ENCODE data around the gene TRMT61A.

TRMT61A gene

DNA sequence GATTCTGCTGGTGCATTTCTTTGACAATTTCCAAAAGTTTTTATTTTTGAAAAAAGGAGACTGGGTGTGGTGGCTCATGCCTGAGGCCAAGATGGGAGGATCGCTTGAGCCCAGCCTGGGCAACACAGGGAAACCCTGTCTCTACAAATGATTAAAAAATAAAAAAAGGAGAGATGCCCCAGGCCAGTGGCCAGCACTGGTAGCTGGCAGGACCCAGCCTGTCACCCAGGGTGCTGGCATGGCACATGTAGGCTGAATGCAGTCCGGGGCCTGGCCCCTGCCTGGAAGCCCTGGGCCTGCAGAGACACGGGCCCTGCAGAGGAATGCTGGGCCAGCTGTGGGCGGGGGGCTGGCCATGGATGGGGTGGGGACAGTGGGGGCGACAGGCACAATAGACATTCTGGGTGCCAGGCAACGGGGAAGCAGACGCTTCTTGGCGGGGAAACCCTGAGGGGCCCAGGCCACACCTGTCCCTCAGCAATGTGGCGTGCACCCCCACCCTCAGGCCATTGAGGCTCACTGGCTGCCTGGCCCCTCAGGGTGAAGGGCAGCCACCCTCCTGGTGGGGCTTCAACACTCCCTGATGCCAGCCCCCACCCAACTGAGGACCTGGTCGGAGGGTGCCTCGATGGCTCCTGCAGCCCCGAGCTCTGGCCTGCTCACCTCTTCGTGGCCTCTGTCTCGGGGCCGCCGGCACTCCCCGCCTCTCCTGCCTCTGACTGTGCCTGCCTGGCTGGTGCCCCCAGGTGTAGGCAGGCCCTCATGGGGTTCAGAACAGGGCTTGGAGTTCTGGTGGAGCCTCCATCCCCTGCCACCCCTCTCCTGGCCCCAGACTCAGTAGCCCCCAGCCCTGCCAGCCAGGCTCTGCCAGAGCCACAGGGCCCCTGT is 12.1 kb downstream of the TRMT61A start:
- H3K4me1 ChIP-seq (ENCODE audit: insufficient read depth, low read length): peaks cover 76% of the 10 kb centered on the region
- H3K27me3 ChIP-seq (ENCODE audit: control insufficient read depth in 1 of 2, insufficient read depth in 2 of 2, low read length in 2 of 2): no peaks in the 10 kb centered on the region
- peak overlapping the region in 1 of 2 donors; percentile 31 for H3K4me3 ChIP-seq (ENCODE audit: low read depth in 1 of 2, low read length in 2 of 2)
- no peaks in the 10 kb centered on the region for H3K36me3 ChIP-seq (ENCODE audit: insufficient read depth, low read length)
- H3K27ac ChIP-seq (ENCODE audit: low read depth, low read length): peak overlapping the region; percentile 59
- H3K9me3 ChIP-seq (ENCODE audit: low read length): no peaks in the 10 kb centered on the region
- H3K9ac ChIP-seq (ENCODE audit: low read length): no peak overlapping the region

DNA sequence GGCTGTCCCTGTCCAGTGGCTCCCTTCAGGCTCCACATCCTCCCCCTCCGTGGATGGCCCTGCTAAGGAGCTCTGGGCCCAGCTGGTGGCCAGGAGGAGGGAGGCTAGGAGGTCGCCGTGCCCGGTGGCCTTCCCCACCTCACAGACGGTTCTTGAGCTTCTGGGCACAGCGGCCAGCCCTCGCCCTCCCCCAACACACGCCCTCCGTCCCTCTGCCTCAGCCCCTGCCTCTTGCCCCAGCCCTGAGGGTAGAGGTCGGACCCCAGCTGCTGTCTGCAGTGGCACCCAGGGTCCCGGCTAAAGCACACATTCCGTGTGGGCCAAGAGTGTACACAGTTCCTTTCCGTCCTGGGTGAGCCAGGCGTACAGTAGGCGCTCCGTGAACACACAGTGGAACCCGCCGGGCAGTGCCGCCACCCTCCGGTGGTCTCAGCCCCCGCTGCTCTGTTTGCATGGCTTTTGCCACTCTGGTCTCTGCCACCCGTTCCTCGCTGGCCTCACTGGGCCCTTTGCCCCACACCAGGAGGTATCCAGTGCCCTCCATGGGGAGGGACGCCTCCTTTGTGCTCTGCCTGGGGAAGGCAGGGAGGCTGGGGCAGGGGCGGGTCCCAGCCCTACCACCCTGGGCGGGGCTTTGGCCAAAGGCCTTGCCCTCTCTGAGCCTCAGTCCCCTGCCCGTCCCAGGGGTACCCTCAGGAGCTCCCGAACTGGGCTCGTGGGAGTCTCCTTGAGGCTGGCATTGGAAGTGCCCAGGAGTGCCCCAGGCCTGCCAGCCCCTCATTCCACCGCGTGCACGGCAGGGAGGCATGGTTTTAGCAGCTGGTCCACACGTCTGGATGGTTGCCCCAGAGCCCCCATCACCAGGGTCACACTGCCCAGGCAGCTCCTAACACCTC is 13.0 kb downstream of the TRMT61A start:
- H3K4me1 ChIP-seq (ENCODE audit: insufficient read depth, low read length): peaks cover 79% of the 10 kb centered on the region
- H3K27ac ChIP-seq (ENCODE audit: low read depth, low read length): peak overlapping the region; percentile 59
- peak overlapping the region in 1 of 2 donors; percentile 31 for H3K4me3 ChIP-seq (ENCODE audit: low read depth in 1 of 2, low read length in 2 of 2)

DNA sequence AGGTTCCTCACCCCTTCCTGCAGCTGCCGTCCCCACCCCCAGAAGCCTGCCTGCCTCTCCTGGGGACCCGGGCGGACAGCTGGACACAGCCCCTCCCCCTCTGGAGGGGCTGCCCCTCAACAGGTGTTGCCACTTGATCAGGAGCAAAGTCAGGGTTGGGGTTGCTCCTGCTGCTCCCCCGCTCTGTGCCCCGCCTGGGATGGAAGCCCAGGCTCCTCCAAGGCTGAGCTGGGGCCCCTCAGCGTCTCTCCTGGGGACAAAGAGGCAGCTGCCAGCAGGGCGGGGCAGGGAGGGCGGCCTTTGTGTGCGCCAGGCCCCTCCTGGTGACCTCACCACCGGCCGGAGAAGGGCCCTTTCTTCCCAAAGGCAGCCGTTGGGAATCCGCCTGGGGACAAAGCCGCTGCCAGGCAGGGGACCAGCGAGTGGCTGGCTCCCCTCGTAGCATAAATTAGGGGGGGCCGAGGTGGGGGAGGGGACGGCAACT is 13.7 kb downstream of the TRMT61A start:
- no peaks in the 10 kb centered on the region for H3K36me3 ChIP-seq (ENCODE audit: insufficient read depth, low read length)
- no peaks in the 10 kb centered on the region for H3K9me3 ChIP-seq (ENCODE audit: low read length)
- H3K4me3 ChIP-seq (ENCODE audit: low read depth in 1 of 2, low read length in 2 of 2): peak overlapping the region in 1 of 2 donors; percentile 31
- H3K27ac ChIP-seq (ENCODE audit: low read depth, low read length): peak overlapping the region; percentile 59
- H3K9ac ChIP-seq (ENCODE audit: low read length): peak overlapping the region; percentile 4
- peaks cover 82% of the 10 kb centered on the region for H3K4me1 ChIP-seq (ENCODE audit: insufficient read depth, low read length)
- no peaks in the 10 kb centered on the region for H3K27me3 ChIP-seq (ENCODE audit: control insufficient read depth in 1 of 2, insufficient read depth in 2 of 2, low read length in 2 of 2)

More for the DNA sequence above, 13.0 kb downstream of the TRMT61A start:
- no peaks in the 10 kb centered on the region for H3K27me3 ChIP-seq (ENCODE audit: control insufficient read depth in 1 of 2, insufficient read depth in 2 of 2, low read length in 2 of 2)
- H3K36me3 ChIP-seq (ENCODE audit: insufficient read depth, low read length): no peaks in the 10 kb centered on the region
- H3K9me3 ChIP-seq (ENCODE audit: low read length): no peaks in the 10 kb centered on the region
- peak overlapping the region; percentile 4 for H3K9ac ChIP-seq (ENCODE audit: low read length)

DNA sequence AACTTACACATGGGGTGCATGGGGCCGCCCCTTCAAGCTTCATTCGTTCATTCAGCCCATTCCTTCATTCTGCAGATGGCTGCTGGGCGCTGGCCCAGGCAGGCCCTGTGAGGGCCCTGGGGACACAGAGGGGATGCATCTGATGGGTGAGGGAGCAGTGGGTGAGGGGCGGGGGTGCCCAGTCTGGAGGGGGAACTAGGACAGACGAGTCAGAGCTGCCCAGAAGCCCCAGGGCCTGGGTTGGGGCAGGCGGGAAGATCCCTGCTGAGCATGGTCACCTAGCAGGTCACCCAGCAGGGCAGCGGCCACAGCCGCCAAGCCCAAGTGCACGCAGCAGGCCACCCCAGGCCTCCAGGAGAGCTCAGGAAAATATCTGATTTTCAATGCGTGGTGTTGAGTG is 14.1 kb downstream of the TRMT61A start:
- H3K9me3 ChIP-seq (ENCODE audit: low read length): no peaks in the 10 kb centered on the region
- H3K27me3 ChIP-seq (ENCODE audit: control insufficient read depth in 1 of 2, insufficient read depth in 2 of 2, low read length in 2 of 2): no peaks in the 10 kb centered on the region
- H3K36me3 ChIP-seq (ENCODE audit: insufficient read depth, low read length): no peaks in the 10 kb centered on the region
- H3K27ac ChIP-seq (ENCODE audit: low read depth, low read length): peak overlapping the region; percentile 59
- no peak overlapping the region for H3K4me3 ChIP-seq (ENCODE audit: low read depth in 1 of 2, low read length in 2 of 2)
- no peak overlapping the region for H3K9ac ChIP-seq (ENCODE audit: low read length)
- peaks cover 86% of the 10 kb centered on the region for H3K4me1 ChIP-seq (ENCODE audit: insufficient read depth, low read length)

DNA sequence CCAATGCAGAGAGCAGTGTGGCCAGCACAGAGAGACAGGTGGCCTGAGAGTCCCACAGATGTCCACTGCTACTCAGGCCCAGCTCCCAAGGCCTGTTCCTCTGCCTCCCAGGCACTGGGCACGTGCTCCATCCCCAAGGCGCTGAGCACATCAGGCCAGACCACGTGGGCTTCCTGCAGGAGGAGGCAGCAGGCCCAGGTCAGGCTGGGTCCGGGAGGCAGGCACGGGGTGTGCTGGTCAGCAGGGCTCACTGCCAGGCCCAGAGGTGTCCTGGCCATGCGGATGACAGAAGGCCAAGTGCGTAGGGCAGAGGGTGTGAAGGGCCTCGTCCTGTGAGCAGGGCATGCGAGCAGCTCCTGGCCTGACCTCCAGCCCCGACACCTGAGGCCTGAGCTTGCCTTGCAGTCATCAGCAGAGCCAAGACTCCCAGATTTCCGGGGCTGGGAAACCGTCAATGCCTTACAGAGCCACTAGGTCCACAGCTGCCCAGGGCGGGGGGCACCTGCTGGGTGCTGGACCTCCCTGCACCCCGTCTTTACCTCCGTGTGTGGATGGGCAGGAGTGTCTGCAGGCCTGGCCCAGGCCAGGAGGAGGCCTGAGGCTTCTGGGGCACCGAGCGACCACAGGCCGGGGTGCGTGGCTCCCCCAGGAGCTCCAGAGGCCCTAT is 14.9 kb downstream of the TRMT61A start:
- H3K9me3 ChIP-seq (ENCODE audit: low read length): no peaks in the 10 kb centered on the region
- H3K4me1 ChIP-seq (ENCODE audit: insufficient read depth, low read length): peaks cover 86% of the 10 kb centered on the region
- no peak overlapping the region for H3K9ac ChIP-seq (ENCODE audit: low read length)
- peak overlapping the region in 1 of 2 donors; percentile 35 for H3K4me3 ChIP-seq (ENCODE audit: low read depth in 1 of 2, low read length in 2 of 2)
- no peaks in the 10 kb centered on the region for H3K36me3 ChIP-seq (ENCODE audit: insufficient read depth, low read length)
- H3K27ac ChIP-seq (ENCODE audit: low read depth, low read length): peak overlapping the region; percentile 59
- no peaks in the 10 kb centered on the region for H3K27me3 ChIP-seq (ENCODE audit: control insufficient read depth in 1 of 2, insufficient read depth in 2 of 2, low read length in 2 of 2)

DNA sequence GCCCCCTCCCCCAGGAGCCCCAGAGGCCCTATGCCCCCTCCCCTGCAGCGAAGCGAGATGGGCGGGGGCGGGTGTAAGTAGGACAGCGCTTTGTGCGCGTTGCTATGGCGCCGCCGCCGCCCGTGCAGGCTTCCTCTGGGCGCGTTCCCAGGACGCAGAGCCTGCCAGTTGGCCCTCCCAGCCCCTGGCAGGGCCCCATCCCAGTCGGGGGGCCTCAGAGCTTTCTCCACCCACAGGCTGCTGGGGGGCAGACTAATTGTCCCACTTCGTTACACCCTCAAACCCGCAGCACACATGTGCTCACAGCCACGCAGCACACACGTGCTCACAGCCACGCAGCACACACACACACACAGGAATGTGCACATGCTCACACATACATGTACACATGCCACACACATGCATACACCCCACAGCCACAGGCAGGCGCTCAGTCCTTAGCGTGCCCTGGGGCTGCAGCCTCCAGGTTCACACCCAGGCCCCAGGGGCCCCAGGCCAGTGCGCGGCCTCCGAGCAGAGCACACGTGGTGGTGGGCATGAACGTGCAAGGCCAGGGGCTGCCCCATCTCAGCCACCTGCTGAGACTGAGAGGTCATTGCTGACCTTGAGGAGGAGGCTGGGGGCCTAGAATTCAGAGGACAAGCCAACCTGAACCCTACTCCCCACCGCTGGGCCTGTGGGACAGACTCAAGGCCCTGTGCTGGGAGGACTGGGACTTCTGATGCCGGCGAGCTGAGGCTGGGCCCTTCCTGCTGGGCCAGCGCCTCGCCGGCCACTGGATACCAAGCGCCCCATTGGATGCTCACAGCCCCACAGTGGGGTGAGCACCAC is 15.6 kb downstream of the TRMT61A start:
- H3K4me3 ChIP-seq (ENCODE audit: low read depth in 1 of 2, low read length in 2 of 2): no peak overlapping the region
- H3K27ac ChIP-seq (ENCODE audit: low read depth, low read length): peak overlapping the region; percentile 62
- H3K9me3 ChIP-seq (ENCODE audit: low read length): no peaks in the 10 kb centered on the region
- no peaks in the 10 kb centered on the region for H3K36me3 ChIP-seq (ENCODE audit: insufficient read depth, low read length)
- H3K4me1 ChIP-seq (ENCODE audit: insufficient read depth, low read length): peaks cover 87% of the 10 kb centered on the region
- H3K27me3 ChIP-seq (ENCODE audit: control insufficient read depth in 1 of 2, insufficient read depth in 2 of 2, low read length in 2 of 2): no peaks in the 10 kb centered on the region
- no peak overlapping the region for H3K9ac ChIP-seq (ENCODE audit: low read length)

DNA sequence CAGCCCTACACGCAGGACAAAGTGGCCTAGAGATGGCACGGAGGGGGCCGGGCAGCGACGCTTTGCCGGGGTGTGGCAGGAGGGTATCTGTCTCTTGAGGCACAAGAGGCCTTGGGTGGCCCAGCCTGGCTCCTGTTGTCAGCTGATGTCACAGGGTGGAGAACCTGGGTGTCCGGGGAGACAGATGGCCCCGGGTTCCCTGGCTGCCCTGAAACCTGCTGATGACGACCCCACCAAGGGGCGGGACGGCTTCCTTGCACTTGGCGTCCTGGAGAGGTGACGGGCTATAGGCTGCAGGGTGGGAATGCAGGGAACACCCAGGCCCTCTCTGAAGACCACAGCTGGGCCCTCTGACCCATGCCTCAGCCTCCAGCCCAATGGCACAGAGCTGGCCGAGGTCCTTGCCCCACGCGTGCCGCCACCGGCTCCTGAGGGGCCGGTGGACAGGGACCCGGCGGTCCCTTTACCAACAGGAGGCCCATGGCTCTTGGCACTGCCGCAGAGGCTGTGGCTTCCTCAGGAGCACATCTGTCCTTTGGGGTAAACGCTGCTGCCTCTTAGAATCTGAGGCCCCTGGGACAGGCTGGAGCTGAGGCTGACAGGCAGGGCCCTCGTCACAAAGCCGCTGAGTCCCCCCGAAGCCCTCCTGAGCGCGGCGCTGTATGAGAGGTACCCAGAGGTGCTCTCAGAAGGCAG is 16.4 kb downstream of the TRMT61A start:
- no peaks in the 10 kb centered on the region for H3K27me3 ChIP-seq (ENCODE audit: control insufficient read depth in 1 of 2, insufficient read depth in 2 of 2, low read length in 2 of 2)
- H3K4me1 ChIP-seq (ENCODE audit: insufficient read depth, low read length): peaks cover 89% of the 10 kb centered on the region
- H3K4me3 ChIP-seq (ENCODE audit: low read depth in 1 of 2, low read length in 2 of 2): no peak overlapping the region
- H3K9me3 ChIP-seq (ENCODE audit: low read length): no peaks in the 10 kb centered on the region
- no peak overlapping the region for H3K9ac ChIP-seq (ENCODE audit: low read length)
- peak overlapping the region; percentile 62 for H3K27ac ChIP-seq (ENCODE audit: low read depth, low read length)
- no peaks in the 10 kb centered on the region for H3K36me3 ChIP-seq (ENCODE audit: insufficient read depth, low read length)

DNA sequence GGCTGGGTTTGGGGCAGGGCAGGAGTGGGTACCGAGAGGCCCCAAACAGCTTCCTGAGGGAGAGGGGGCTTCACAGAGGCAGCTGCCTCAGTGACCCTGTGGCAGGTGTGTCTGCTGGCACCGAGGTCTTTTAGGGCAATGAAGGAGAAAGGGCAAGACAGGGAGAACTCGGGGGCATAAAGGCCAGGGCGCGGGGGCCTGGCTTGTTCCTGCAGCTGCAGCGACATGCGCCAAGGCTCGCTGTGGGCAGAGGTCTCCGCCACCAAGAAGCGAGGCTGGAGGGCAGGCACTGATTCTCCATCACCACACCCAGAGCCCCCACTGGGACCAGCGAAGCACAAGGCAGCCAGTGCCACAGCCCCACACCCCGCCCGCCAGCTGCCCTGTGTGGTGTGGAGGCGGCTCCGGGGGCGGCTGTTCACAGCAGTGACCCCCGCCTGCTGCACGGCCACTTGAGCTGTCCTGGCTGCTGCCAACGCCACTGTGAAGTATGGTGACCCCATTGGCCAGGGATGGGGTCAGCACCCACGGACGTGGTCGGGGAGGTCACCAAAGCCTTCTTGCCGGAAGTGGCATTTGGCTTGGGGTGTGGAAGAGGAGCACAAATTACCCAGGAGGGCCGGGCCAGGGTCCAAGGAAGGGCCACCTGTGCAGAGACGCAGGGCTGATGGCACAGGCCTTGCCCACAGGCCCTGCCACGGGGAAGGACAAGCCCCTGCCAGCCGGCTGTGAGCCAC is 17.1 kb downstream of the TRMT61A start:
- no peaks in the 10 kb centered on the region for H3K36me3 ChIP-seq (ENCODE audit: insufficient read depth, low read length)
- H3K9me3 ChIP-seq (ENCODE audit: low read length): no peaks in the 10 kb centered on the region
- no peaks in the 10 kb centered on the region for H3K27me3 ChIP-seq (ENCODE audit: control insufficient read depth in 1 of 2, insufficient read depth in 2 of 2, low read length in 2 of 2)
- peaks cover 89% of the 10 kb centered on the region for H3K4me1 ChIP-seq (ENCODE audit: insufficient read depth, low read length)
- no peak overlapping the region for H3K4me3 ChIP-seq (ENCODE audit: low read depth in 1 of 2, low read length in 2 of 2)
- H3K9ac ChIP-seq (ENCODE audit: low read length): no peak overlapping the region
- H3K27ac ChIP-seq (ENCODE audit: low read depth, low read length): peak overlapping the region; percentile 43

DNA sequence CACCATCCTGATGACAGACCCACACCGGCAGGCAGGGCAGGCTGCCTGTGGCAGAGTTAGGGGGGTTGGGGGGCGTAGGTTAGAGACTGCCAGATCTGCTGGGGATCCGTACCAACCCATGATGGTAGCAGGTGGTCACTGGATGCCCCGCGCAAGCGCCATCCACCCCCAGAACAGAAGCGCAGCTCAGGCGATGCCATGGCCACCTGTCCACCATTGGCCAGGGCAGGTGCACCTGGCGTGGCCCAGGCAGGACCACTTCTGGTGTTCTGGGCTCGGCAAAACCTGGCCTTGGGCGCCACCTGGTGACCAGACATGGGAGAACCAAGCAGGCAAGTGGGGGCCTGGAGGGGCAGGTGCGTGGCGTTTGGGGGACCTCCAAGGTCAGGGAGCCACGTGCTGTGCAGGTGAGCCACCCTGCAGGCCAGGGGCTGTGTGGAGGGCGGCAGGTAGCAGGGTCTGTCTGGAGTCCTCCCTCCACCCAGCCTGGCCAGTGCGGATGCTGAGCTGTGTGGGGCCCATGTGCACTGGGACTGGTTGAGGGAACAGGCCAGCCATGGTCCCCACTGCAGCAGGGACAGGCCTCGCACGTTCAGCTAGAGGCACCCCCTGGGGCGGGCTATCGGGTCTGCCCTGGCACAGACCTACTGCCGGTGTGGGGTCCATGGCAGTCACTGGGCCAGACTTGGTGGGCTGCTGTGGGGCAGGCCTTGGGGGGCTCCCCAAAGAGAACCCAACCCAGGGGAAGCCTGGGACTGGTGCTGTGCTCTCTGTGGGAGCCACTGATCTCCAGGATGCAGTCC is 17.9 kb downstream of the TRMT61A start:
- Histone ChIP-seq H3K27me3 (ENCODE audit: control insufficient read depth in 1 of 2, insufficient read depth in 2 of 2, low read length in 2 of 2) (no peaks in the 10 kb centered on the region), H3K9ac (ENCODE audit: low read length) (no peak overlapping the region), H3K4me3 (ENCODE audit: low read depth in 1 of 2, low read length in 2 of 2) (no peak overlapping the region), H3K4me1 (ENCODE audit: insufficient read depth, low read length) (peaks cover 87% of the 10 kb centered on the region), H3K36me3 (ENCODE audit: insufficient read depth, low read length) (no peaks in the 10 kb centered on the region), H3K27ac (ENCODE audit: low read depth, low read length) (peak overlapping the region; percentile 28), H3K9me3 (ENCODE audit: low read length) (no peaks in the 10 kb centered on the region)

Data from muscle layer of colon (tissue), 2 donors.